Iris pigment epithelial cell (primary cell): ENCODE data around the gene STK39.

Experiments used
- DNase-seq: peaks from one replicate; pipeline ENCODE4 v3.0.0-alpha.2; 2011; ENCODE audit warnings: low read depth

Gene STK39

GRCh38 chr2:167954495-167954894 is 292.9 kb downstream of the STK39 start:
- no peak for DNase-seq

GRCh38 chr2:167953776-167954175 is 293.6 kb downstream of the STK39 start:
- no peak for DNase-seq

- DNase-seq: no peak
These were observed 296.8 kb downstream of the STK39 start for GRCh38 chr2:167950571-167950970.

GRCh38 chr2:167946441-167946841 is 301.0 kb downstream of the STK39 start:
- no peak for DNase-seq

GRCh38 chr2:167945660-167946368 is 301.6 kb downstream of the STK39 start:
- DNase-seq: no peak

- peak; percentile 43 for DNase-seq
These were observed 302.4 kb downstream of the STK39 start for GRCh38 chr2:167944825-167945659.

- peak; percentile 77 for DNase-seq
These were observed 303.5 kb downstream of the STK39 start for GRCh38 chr2:167943897-167944296.

GRCh38 chr2:167943368-167943767 is 304.0 kb downstream of the STK39 start:
- DNase-seq: no peak

GRCh38 chr2:167942366-167943081 is 304.9 kb downstream of the STK39 start:
- DNase-seq: peak; percentile 5

- DNase-seq: no peak
These were observed 305.8 kb downstream of the STK39 start for GRCh38 chr2:167941604-167942003.

GRCh38 chr2:167940734-167941507 is 306.5 kb downstream of the STK39 start:
- DNase-seq: no peak

- DNase-seq: no peak
These were observed 307.1 kb downstream of the STK39 start for GRCh38 chr2:167940346-167940725.

- no peak for DNase-seq
These were observed 307.7 kb downstream of the STK39 start for GRCh38 chr2:167939514-167940345.

GRCh38 chr2:167937403-167937802 is 310.0 kb downstream of the STK39 start:
- no peak for DNase-seq

- DNase-seq: no peak
These were observed 311.6 kb downstream of the STK39 start for GRCh38 chr2:167935803-167936110.

- DNase-seq: no peak
These were observed 314.1 kb downstream of the STK39 start for GRCh38 chr2:167933097-167933814.

- no peak for DNase-seq
These were observed 315.2 kb downstream of the STK39 start for GRCh38 chr2:167932123-167932693.

- DNase-seq: no peak
These were observed 317.9 kb downstream of the STK39 start for GRCh38 chr2:167929484-167929883.

- no peak for DNase-seq
These were observed 319.0 kb downstream of the STK39 start for GRCh38 chr2:167928434-167928833.

- DNase-seq: no peak
These were observed 321.6 kb downstream of the STK39 start for GRCh38 chr2:167925758-167926157.
